Adrenal gland (tissue), 12 donors: ENCODE data around the gene GEMIN2. TPM values are rescaled to one million over a fixed set of nuclear protein-coding genes. Genes with fewer than 3 reads are reported as not detected.
A peak's percentile ranks its signal among the peaks of the same experiment; 100 is the strongest.

Experiments used
- DNase-seq, 7 donors: peaks; one replicate each; pipeline ENCODE4 v3.0.0-alpha.2; 2019 to 2020
- H3K27ac ChIP-seq, 5 donors: fragments of 200-600 bp; sonication (generic) in 4 of 5; 1 replicate in 3 of 5; 2 replicates in 2 of 5; pipeline versions ENCODE4 v1.5.1 to v1.8.0; 2016 to 2020; ENCODE audit warnings: mild to moderate bottlenecking in 1 of 5
- H3K27me3 ChIP-seq: fragments of 200-600 bp; 2 replicates; pipeline ENCODE4 v1.8.0; 2021
- H3K36me3 ChIP-seq, 2 donors: fragments of 200-600 bp; replicated peaks in 1 of 2; 1 replicate in 1 of 2; 2 replicates in 1 of 2; pipeline versions ENCODE4 v1.5.1 to v1.8.0; 2018 to 2022
- H3K4me1 ChIP-seq, 2 donors: fragments of 200-600 bp; replicated peaks in 1 of 2; 1 replicate in 1 of 2; 2 replicates in 1 of 2; pipeline versions ENCODE4 v1.5.1 to v1.8.0; 2018 to 2021
- H3K4me3 ChIP-seq, 4 donors: fragments of 200-600 bp; sonication (generic) in 3 of 4; one replicate each; pipeline ENCODE4 v1.5.1; 2016 to 2018
- H3K9me3 ChIP-seq, 3 donors: fragments of 200-600 bp; sonication (generic) in 1 of 3; replicated peaks in 1 of 3; 1 replicate in 2 of 3; 2 replicates in 1 of 3; pipeline versions ENCODE4 v1.5.1 to v1.8.0; 2016 to 2021
- POLR2A ChIP-seq, 2 donors: fragments of 450-650 bp; IDR thresholded peaks; one replicate each; pipeline ENCODE4 v1.6.1; 2017; ENCODE audit warnings: antibody characterized with exemption in 2 of 2, mild to moderate bottlenecking in 2 of 2, moderate library complexity in 1 of 2
- WGBS, 4 donors: extraction: QIAGEN DNeasy Blood & Tissue Kit in 2 of 4; methylation state at CpG; one replicate each; pipeline versions ENCODE4 v1.1.5 to v1.1.7; 2013 to 2017; 5-methylcytosine and 5-hydroxymethylcytosine counted together
- intact Hi-C, 2 donors: fragments of 100-400 bp; cut with DNase I; formaldehyde crosslinking; loops; one replicate each; pipeline versions ENCODE4 v1.14.1 to v1.15.0; 2022 to 2023
- polyA plus RNA-seq, 3 donors: library from polyadenylated mRNA; stranded (reverse); fragments of 200-250 nt in 2 of 3; fragments of 350-450 nt in 1 of 3; fragmentation: Illumina TruSeq in 1 of 3; extraction: RNeasy Lipid Tissue Mini Kit (QIAGEN cat#74804) in 1 of 3; gene quantifications; one replicate each; pipeline ENCODE4 v1.2.3, GENCODE V29; 2013 to 2014
- total RNA-seq, 9 donors: library from RNA; depleted of rRNA in 4 of 9; stranded (reverse); fragments of >200 nt in 4 of 9; fragments of 120-200 nt in 1 of 9; fragmentation: NEBNext Ultra II Directional in 1 of 9; extraction: Animal tissue kit (Norgen Biotek cat#: 25700) in 1 of 9; gene quantifications; one replicate each; pipeline versions ENCODE4 v1.1.0 to v1.2.4, GENCODE V29; 2013 to 2023
- TF ChIP-seq, protein P1 (sequence below), 6 experiments: fragments of 450-650 bp in 4 of 6; fragments of 200-600 bp in 2 of 6; sonication (generic) in 1 of 6; IDR thresholded peaks; 1 replicate in 5 of 6; 2 replicates in 1 of 6; pipeline versions ENCODE4 v1.5.1 to v1.8.0; 2016 to 2021; ENCODE audit warnings: antibody characterized with exemption in 6 of 6, mild to moderate bottlenecking in 2 of 6, moderate library complexity in 1 of 6
- donor health status: healthy with polysubstance abuse.
- donor health status: Bipolar disorder and iron deficiency.
- donor health status: DM: yes; HTN: yes; CAD: no.
- donor health status: DM: no; HTN: no; CAD: no.
- donor health status: DM: no; HTN: no; CAD: no.
- donor health status: DM: yes; HTN: yes; CAD: no.

The GEMIN2 gene
- total and polyA plus RNA-seq, 12 donors = 1.1 to 21.2 (median 10.1) TPM

DNA sequence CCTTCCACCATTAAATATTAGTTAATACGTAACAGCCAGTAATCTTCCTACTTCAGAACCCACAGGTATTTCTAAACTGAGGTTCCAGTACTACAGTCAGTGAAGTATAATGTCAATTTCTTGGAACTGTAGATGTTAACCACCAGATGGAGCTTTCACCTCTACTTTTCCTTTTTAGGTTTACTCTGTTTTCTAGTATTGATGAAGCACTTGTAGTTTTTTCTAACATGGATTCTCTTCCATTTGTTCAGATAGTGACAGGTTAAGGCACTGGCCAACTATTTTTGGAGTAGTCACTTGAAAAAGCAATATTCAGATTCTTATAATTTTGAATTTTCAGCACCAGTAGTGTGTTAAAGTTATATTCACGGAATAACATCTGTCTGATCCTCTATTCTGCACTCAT, 6.5 kb upstream of the GEMIN2 start:
- 64 to 80% (median 75%) methylated on average over 2 of the region's 2 CpGs for WGBS, 4 donors
- intact Hi-C loops = loop anchor here in 1 of 2 donors (10.0 kb wide), 1 partner anchor 257 kb away; no protein-coding TSS in a partner anchor
- Histone ChIP-seq H3K4me1 (peaks cover 9 to 10% of the 10 kb centered on the region in 2 donors), H3K9me3 (no peaks in the 10 kb centered on the region), H3K27me3 (no peaks in the 10 kb centered on the region), H3K4me3 (no peak overlapping the region), H3K36me3 (no peaks in the 10 kb centered on the region), H3K27ac (no peak overlapping the region)
- TF ChIP-seq, protein P1, sequence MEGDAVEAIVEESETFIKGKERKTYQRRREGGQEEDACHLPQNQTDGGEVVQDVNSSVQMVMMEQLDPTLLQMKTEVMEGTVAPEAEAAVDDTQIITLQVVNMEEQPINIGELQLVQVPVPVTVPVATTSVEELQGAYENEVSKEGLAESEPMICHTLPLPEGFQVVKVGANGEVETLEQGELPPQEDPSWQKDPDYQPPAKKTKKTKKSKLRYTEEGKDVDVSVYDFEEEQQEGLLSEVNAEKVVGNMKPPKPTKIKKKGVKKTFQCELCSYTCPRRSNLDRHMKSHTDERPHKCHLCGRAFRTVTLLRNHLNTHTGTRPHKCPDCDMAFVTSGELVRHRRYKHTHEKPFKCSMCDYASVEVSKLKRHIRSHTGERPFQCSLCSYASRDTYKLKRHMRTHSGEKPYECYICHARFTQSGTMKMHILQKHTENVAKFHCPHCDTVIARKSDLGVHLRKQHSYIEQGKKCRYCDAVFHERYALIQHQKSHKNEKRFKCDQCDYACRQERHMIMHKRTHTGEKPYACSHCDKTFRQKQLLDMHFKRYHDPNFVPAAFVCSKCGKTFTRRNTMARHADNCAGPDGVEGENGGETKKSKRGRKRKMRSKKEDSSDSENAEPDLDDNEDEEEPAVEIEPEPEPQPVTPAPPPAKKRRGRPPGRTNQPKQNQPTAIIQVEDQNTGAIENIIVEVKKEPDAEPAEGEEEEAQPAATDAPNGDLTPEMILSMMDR (IDR thresholded peaks at IDR 0.05) = peak; percentile 26 to 55 (median 38)
- no peak for TF ChIP-seq POLR2A (IDR thresholded peaks at IDR 0.05)
- DNase-seq = no peak

DNA sequence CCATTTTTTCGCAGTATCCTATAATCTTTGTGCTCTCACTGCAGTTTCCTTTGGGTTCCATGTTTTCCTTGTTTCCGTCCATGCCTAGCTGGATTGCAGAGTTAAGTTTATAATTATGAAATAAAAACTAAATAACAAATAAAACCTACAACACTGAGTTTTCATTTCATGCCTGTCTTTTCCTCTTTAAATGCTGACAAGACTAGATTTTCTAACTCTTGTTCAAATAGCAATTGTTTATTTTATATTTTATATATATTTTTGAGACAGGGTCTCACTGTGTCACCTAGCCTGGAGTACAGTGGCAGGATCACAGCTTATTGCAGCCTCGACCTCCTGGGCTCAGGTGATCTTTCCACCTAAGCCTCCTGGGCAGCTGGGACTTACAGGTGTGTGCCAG, 5.3 kb upstream of the GEMIN2 start:
- no peak for DNase-seq
- 87 to 95% (median 90%) methylated on average over 3 of the region's 3 CpGs for WGBS, 4 donors
- H3K4me1 ChIP-seq = peaks cover 7 to 17% of the 10 kb centered on the region in 2 donors
- no peak overlapping the region for H3K27ac ChIP-seq
- no peak for TF ChIP-seq POLR2A (IDR thresholded peaks at IDR 0.05)
- TF ChIP-seq, protein P1 (IDR thresholded peaks at IDR 0.05) = no peak
- intact Hi-C loops = loop anchor here in 1 of 2 donors (10.0 kb wide), 1 partner anchor 256 kb away; no protein-coding TSS in a partner anchor
- H3K9me3 ChIP-seq = no peaks in the 10 kb centered on the region
- no peaks in the 10 kb centered on the region for H3K27me3 ChIP-seq
- H3K36me3 ChIP-seq = no peaks in the 10 kb centered on the region
- H3K4me3 ChIP-seq = no peak overlapping the region

DNA sequence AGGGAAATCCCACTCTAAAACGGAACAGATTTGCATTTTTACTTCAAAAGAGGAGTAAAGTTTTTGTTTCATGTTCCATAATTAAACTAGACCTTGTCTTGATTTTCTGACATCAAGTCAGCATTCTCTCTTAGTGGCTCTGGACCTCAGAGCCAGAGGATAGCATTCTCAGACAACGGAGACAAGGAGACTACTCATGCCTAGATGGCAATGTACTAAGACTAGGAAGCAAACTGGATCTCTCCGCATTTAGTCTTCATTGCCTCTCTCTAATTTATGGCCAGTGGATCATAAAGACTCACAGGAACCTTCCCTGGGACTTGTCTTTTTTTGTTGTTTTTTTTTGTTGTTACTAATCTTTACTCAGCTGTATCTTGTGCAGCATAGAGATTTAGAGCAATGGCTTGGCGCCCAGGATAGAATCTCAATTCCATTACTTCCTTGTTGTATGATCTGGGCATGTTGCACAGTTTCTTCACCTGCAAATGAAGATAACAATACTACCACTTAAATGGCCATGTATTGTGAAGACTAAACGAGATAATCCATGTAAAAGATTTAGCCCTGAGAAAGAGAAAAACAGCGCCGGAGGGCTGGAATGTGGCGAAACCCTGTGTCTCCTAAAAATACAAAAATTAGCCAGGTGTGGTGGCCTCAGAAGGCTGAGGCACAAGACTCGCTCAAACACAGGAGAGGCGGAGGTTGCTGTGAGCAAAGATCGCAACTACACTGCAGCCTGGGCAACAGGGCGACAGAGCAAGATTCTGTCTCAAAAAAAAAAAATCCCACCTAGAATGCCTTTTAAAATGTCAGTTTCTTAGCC, 4.0 kb upstream of the GEMIN2 start:
- TF ChIP-seq, protein P1 (IDR thresholded peaks at IDR 0.05) = no peak
- TF ChIP-seq POLR2A (IDR thresholded peaks at IDR 0.05) = no peak
- H3K4me1 ChIP-seq = peaks cover 0 to 14% of the 10 kb centered on the region in 2 donors
- intact Hi-C loops = loop anchor here (10.0 kb wide), 2 partner anchors 55 to 255 kb away; no protein-coding TSS in a partner anchor
- H3K27ac ChIP-seq = no peak overlapping the region
- no peaks in the 10 kb centered on the region for H3K27me3 ChIP-seq
- H3K9me3 ChIP-seq = no peaks in the 10 kb centered on the region
- no peaks in the 10 kb centered on the region for H3K36me3 ChIP-seq
- no peak overlapping the region for H3K4me3 ChIP-seq
- WGBS, 4 donors = 81 to 89% (median 88%) methylated on average over 12 of the region's 12 CpGs
- no peak for DNase-seq

DNA sequence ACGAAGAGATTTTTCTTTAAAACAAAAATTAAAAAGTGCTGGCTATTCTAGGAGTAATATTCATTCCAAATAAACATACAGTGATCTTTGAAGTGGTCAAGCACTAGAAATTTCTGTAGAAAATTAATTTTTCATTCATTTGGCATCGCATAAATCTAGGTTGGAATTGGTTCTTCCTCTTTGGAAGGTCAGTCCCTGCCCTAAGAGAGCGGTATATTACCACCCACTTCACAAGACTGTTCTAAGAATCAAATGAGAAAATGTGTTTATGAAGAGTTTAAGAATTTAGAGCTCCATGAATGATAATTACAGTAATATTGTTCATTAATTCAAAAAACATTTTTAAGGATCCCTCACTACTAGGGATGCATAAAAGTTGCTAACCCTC, 444 bp upstream of the GEMIN2 start:
- intact Hi-C loops = loop anchor here (10.0 kb wide), 1 partner anchor 51 kb away; no protein-coding TSS in a partner anchor
- 48 to 61% (median 51%) methylated on average over 3 of the region's 3 CpGs for WGBS, 4 donors
- H3K27me3 ChIP-seq = no peaks in the 10 kb centered on the region
- DNase-seq = no peak
- peaks cover 0 to 17% of the 10 kb centered on the region in 2 donors for H3K4me1 ChIP-seq
- H3K27ac ChIP-seq = peak overlapping the region; percentile 3 to 76 (median 67)
- TF ChIP-seq, protein P1 (IDR thresholded peaks at IDR 0.05) = no peak
- TF ChIP-seq POLR2A (IDR thresholded peaks at IDR 0.05) = no peak
- H3K36me3 ChIP-seq = peaks cover 0 to 3% of the 10 kb centered on the region in 2 donors
- H3K9me3 ChIP-seq = no peaks in the 10 kb centered on the region
- peak overlapping the region in 3 of 4 donors; percentile 42 to 66 (median 49) for H3K4me3 ChIP-seq
